Measurements from ENCODE around the gene DDX20.

DDX20 gene

DNA sequence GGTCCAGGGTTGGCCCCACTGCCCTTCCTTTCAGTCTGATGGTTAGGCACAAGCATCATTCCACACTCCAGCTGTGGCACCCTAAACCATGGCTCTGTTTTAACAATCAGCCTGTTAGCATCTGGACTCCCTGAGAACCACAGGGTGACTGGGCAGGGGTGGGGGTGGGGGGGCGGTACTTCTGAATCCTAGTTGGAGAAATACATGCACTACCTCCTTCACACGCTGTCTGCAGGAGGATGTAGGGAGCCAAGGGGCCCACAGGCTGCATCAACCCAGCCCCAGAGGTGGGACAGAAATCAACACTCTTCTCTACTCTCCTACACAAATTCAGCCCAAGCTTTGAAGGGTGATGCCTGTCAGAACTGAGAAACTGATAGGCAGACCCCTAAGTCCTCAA is 23.8 kb downstream of the DDX20 start:
- H3K9me3 ChIP-seq (ENCODE audit: control insufficient read depth, insufficient read depth, low read length): no peaks in the 10 kb centered on the region
- H3K27ac ChIP-seq (ENCODE audit: low read depth, low read length): no peak overlapping the region
- H4K20me1 ChIP-seq (ENCODE audit: control insufficient read depth, insufficient read depth, low read depth, low read length): no peaks in the 10 kb centered on the region
- no peaks in the 10 kb centered on the region for H3K9me2 ChIP-seq (replicated peaks; ENCODE audit: control insufficient read depth, low read length)
- H3K4me1 ChIP-seq (ENCODE audit: control insufficient read depth, low read length): no peaks in the 10 kb centered on the region
- no peaks in the 10 kb centered on the region for H3K36me3 ChIP-seq (ENCODE audit: control insufficient read depth, low read length)
- H3K79me2 ChIP-seq (ENCODE audit: control insufficient read depth, low read length): no peaks in the 10 kb centered on the region
- TF ChIP-seq, protein P1, sequence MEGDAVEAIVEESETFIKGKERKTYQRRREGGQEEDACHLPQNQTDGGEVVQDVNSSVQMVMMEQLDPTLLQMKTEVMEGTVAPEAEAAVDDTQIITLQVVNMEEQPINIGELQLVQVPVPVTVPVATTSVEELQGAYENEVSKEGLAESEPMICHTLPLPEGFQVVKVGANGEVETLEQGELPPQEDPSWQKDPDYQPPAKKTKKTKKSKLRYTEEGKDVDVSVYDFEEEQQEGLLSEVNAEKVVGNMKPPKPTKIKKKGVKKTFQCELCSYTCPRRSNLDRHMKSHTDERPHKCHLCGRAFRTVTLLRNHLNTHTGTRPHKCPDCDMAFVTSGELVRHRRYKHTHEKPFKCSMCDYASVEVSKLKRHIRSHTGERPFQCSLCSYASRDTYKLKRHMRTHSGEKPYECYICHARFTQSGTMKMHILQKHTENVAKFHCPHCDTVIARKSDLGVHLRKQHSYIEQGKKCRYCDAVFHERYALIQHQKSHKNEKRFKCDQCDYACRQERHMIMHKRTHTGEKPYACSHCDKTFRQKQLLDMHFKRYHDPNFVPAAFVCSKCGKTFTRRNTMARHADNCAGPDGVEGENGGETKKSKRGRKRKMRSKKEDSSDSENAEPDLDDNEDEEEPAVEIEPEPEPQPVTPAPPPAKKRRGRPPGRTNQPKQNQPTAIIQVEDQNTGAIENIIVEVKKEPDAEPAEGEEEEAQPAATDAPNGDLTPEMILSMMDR (IDR thresholded peaks at IDR 0.05; ENCODE audit: low read depth, low read length, poor library complexity, severe bottlenecking): no peak
- no peak for TF ChIP-seq EZH2phosphoT487 (IDR thresholded peaks at IDR 0.05; ENCODE audit: borderline replicate concordance, low read length)
- no peak overlapping the region for H3K4me2 ChIP-seq (ENCODE audit: low read length)
- no peak overlapping the region for H3K4me3 ChIP-seq (ENCODE audit: low read length)
- no peaks in the 10 kb centered on the region for H3F3A ChIP-seq (ENCODE audit: control insufficient read depth, insufficient read depth)
- H3K27me3 ChIP-seq (ENCODE audit: control insufficient read depth, low read length): peaks cover 13% of the 10 kb centered on the region

DNA sequence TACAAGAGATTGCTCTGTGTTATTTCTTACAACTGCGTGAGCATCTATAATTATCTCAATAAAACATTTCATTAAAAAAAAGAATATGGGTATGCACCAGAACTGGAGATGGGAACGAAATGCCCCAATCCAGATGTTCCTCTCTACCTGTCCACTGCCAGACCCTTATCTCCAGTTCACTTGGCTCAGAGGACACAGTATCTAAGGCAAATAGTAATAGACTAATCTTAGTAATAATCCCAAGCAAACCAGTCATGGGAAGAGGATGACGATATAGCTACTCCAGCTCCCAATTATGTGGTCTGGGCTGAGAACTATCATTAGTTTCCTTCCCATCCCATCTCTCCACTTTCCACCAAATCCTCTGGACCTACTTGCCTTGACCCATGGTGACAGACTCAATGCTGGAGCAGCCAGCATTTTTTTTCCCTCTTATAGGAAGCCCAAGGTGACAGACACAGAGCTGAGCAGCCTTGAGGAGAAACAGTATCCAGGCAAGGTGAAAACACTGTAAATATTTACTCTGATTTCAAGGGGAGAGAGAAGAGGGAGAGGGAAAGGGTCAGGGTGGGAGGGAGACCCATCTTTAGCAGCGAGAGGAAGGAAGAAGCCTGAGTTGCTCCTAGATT is 28.7 kb downstream of the DDX20 start:
- Histone ChIP-seq H3K79me2 (ENCODE audit: control insufficient read depth, low read length) (no peaks in the 10 kb centered on the region), H3F3A (ENCODE audit: control insufficient read depth, insufficient read depth) (no peaks in the 10 kb centered on the region), H4K20me1 (ENCODE audit: control insufficient read depth, insufficient read depth, low read depth, low read length) (no peaks in the 10 kb centered on the region), H3K27me3 (ENCODE audit: control insufficient read depth, low read length) (peaks cover 19% of the 10 kb centered on the region), H3K36me3 (ENCODE audit: control insufficient read depth, low read length) (no peaks in the 10 kb centered on the region), H3K9me2 (replicated peaks; ENCODE audit: control insufficient read depth, low read length) (no peaks in the 10 kb centered on the region), H3K27ac (ENCODE audit: low read depth, low read length) (no peak overlapping the region), H3K4me1 (ENCODE audit: control insufficient read depth, low read length) (no peaks in the 10 kb centered on the region), H3K4me3 (ENCODE audit: low read length) (no peak overlapping the region), H3K4me2 (ENCODE audit: low read length) (no peak overlapping the region), H3K9me3 (ENCODE audit: control insufficient read depth, insufficient read depth, low read length) (no peaks in the 10 kb centered on the region)
- TF ChIP-seq, protein P1 (IDR thresholded peaks at IDR 0.05; ENCODE audit: low read depth, low read length, poor library complexity, severe bottlenecking): no peak
- no peak for TF ChIP-seq EZH2phosphoT487 (IDR thresholded peaks at IDR 0.05; ENCODE audit: borderline replicate concordance, low read length)

GRCh38 chr1:111786669-111787207 is 31.0 kb downstream of the DDX20 start:
- Histone ChIP-seq H3K79me2 (ENCODE audit: control insufficient read depth, low read length) (no peaks in the 10 kb centered on the region), H3K4me2 (ENCODE audit: low read length) (no peak overlapping the region), H3K9me2 (replicated peaks; ENCODE audit: control insufficient read depth, low read length) (no peaks in the 10 kb centered on the region), H3K9me3 (ENCODE audit: control insufficient read depth, insufficient read depth, low read length) (no peaks in the 10 kb centered on the region), H3K4me3 (ENCODE audit: low read length) (no peak overlapping the region), H4K20me1 (ENCODE audit: control insufficient read depth, insufficient read depth, low read depth, low read length) (no peaks in the 10 kb centered on the region), H3K27ac (ENCODE audit: low read depth, low read length) (no peak overlapping the region), H3K4me1 (ENCODE audit: control insufficient read depth, low read length) (no peaks in the 10 kb centered on the region), H3K36me3 (ENCODE audit: control insufficient read depth, low read length) (no peaks in the 10 kb centered on the region), H3F3A (ENCODE audit: control insufficient read depth, insufficient read depth) (no peaks in the 10 kb centered on the region), H3K27me3 (ENCODE audit: control insufficient read depth, low read length) (peaks cover 40% of the 10 kb centered on the region)
- TF ChIP-seq, protein P1 (IDR thresholded peaks at IDR 0.05; ENCODE audit: low read depth, low read length, poor library complexity, severe bottlenecking): no peak
- TF ChIP-seq EZH2phosphoT487 (IDR thresholded peaks at IDR 0.05; ENCODE audit: borderline replicate concordance, low read length): no peak

Measured in DOHH2 (cell line).